Gastroesophageal sphincter (tissue), 3 donors: ENCODE data around the gene PAGR1.

Experiments
- CTCF ChIP-seq, 4 experiments: fragments of 200-600 bp in 2 of 4; fragments of 450-650 bp in 2 of 4; sonication (generic) in 1 of 4; IDR thresholded peaks; one replicate each; pipeline ENCODE4 v1.5.1; 2017 to 2019; ENCODE audit warnings: antibody characterized with exemption in 4 of 4, mild to moderate bottlenecking in 2 of 4, moderate library complexity in 2 of 4
- EP300 ChIP-seq: sonication (generic); formaldehyde crosslinking; IDR thresholded peaks from one replicate; pipeline ENCODE4 v1.6.1; 2017; ENCODE audit warnings: antibody characterized with exemption, mild to moderate bottlenecking
- POLR2A ChIP-seq, 2 donors: fragments of 450-650 bp; IDR thresholded peaks; one replicate each; pipeline ENCODE4 v1.6.1; 2017; ENCODE audit warnings: antibody characterized with exemption in 2 of 2, mild to moderate bottlenecking in 2 of 2, moderate library complexity in 1 of 2
- POLR2AphosphoS5 ChIP-seq: sonication (generic); formaldehyde crosslinking; IDR thresholded peaks from one replicate; pipeline ENCODE4 v1.6.1; 2017; ENCODE audit warnings: antibody characterized with exemption

- TF ChIP-seq CTCF (IDR thresholded peaks at IDR 0.05) (no peak), POLR2A (IDR thresholded peaks at IDR 0.05) (no peak), EP300 (no peak), POLR2AphosphoS5 (no peak)
Measured at GRCh38 chr16:29789775-29790182, 26.2 kb upstream of the PAGR1 start.
